ENCODE results near the gene SORBS1.
A peak's percentile ranks its signal among the peaks of the same experiment; 100 is the strongest.

The SORBS1 gene

DNA sequence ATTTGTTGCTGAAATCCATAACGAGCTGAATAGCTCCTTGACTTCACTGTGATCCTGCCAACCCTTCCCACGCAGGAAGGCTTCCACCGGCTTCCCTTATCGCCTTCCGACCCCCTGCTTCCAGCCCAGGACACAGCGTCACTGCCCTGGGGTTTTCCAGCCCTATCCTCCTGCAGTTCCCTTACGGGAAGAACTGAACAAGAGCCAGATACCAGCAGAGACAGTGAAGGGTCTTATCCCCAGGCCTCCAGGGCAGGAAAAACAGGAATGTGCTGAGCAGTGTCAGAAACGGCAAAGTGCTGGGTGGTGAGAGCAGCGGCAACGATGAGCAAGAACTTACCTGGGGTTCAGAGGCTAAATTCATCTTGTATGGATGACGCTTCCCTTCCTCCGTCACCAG lies 292.7 kb downstream of the SORBS1 start:
- Histone ChIP-seq H4K20me1 (ENCODE audit: insufficient read depth, low read length) (no peaks in the 10 kb centered on the region), H3K4me2 (ENCODE audit: low read depth, low read length) (no peak overlapping the region), H3K36me3 (replicated peaks; ENCODE audit: insufficient read depth, low read length) (0 out of 2 replicates have a peak, but pooled peaks cover 4% of the 10 kb centered on the region), H3K4me3 (ENCODE audit: low read length) (no peak overlapping the region), H3K9ac (ENCODE audit: low read length) (no peak overlapping the region), H3K27ac (ENCODE audit: low read length) (no peak overlapping the region), H3K27me3 (replicated peaks; ENCODE audit: insufficient read depth, low read length) (no peaks in the 10 kb centered on the region), H3F3A (ENCODE audit: insufficient read depth, low read length) (no peaks in the 10 kb centered on the region), H3K4me1 (ENCODE audit: low read length) (peaks cover 21% of the 10 kb centered on the region), H2AFZ (ENCODE audit: low read length) (no peak overlapping the region), H3K9me3 (replicated peaks; ENCODE audit: insufficient read depth, low read length) (no peaks in the 10 kb centered on the region), H3K79me2 (ENCODE audit: low read length) (peaks cover 24% of the 10 kb centered on the region), H3K9me2 (replicated peaks; ENCODE audit: insufficient read depth, low read length) (no peaks in the 10 kb centered on the region)
- DNase-seq: no peak
- TF ChIP-seq, protein P1, sequence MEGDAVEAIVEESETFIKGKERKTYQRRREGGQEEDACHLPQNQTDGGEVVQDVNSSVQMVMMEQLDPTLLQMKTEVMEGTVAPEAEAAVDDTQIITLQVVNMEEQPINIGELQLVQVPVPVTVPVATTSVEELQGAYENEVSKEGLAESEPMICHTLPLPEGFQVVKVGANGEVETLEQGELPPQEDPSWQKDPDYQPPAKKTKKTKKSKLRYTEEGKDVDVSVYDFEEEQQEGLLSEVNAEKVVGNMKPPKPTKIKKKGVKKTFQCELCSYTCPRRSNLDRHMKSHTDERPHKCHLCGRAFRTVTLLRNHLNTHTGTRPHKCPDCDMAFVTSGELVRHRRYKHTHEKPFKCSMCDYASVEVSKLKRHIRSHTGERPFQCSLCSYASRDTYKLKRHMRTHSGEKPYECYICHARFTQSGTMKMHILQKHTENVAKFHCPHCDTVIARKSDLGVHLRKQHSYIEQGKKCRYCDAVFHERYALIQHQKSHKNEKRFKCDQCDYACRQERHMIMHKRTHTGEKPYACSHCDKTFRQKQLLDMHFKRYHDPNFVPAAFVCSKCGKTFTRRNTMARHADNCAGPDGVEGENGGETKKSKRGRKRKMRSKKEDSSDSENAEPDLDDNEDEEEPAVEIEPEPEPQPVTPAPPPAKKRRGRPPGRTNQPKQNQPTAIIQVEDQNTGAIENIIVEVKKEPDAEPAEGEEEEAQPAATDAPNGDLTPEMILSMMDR (IDR thresholded peaks at IDR 0.05; ENCODE audit: low read length): no peak
- TF ChIP-seq EZH2phosphoT487 (IDR thresholded peaks at IDR 0.05; ENCODE audit: low read length) (no peak), EZH2 (optimal IDR thresholded peaks at IDR 0.05; ENCODE audit: low read depth, low read length) (no peak)

- no peak for DNase-seq
- Histone ChIP-seq H3K9ac (ENCODE audit: low read length) (no peak overlapping the region), H3K9me2 (replicated peaks; ENCODE audit: insufficient read depth, low read length) (no peaks in the 10 kb centered on the region), H3K27me3 (replicated peaks; ENCODE audit: insufficient read depth, low read length) (no peaks in the 10 kb centered on the region), H3K4me1 (ENCODE audit: low read length) (peaks cover 29% of the 10 kb centered on the region), H2AFZ (ENCODE audit: low read length) (no peak overlapping the region), H3K79me2 (ENCODE audit: low read length) (peaks cover 15% of the 10 kb centered on the region; the same call in 1 of the 2 replicates), H3F3A (ENCODE audit: insufficient read depth, low read length) (no peaks in the 10 kb centered on the region), H3K27ac (ENCODE audit: low read length) (no peak overlapping the region), H3K36me3 (replicated peaks; ENCODE audit: insufficient read depth, low read length) (0 out of 2 replicates have a peak, but pooled peaks cover 4% of the 10 kb centered on the region), H3K4me3 (ENCODE audit: low read length) (no peak overlapping the region), H3K4me2 (ENCODE audit: low read depth, low read length) (no peak overlapping the region), H3K9me3 (replicated peaks; ENCODE audit: insufficient read depth, low read length) (no peaks in the 10 kb centered on the region), H4K20me1 (ENCODE audit: insufficient read depth, low read length) (no peaks in the 10 kb centered on the region)
- TF ChIP-seq EZH2phosphoT487 (IDR thresholded peaks at IDR 0.05; ENCODE audit: low read length) (no peak), EZH2 (optimal IDR thresholded peaks at IDR 0.05; ENCODE audit: low read depth, low read length) (no peak)
- TF ChIP-seq, protein P1 (IDR thresholded peaks at IDR 0.05; ENCODE audit: low read length): no peak
Measured at GRCh38 chr10:95267251-95267650, 293.9 kb downstream of the SORBS1 start.

DNA sequence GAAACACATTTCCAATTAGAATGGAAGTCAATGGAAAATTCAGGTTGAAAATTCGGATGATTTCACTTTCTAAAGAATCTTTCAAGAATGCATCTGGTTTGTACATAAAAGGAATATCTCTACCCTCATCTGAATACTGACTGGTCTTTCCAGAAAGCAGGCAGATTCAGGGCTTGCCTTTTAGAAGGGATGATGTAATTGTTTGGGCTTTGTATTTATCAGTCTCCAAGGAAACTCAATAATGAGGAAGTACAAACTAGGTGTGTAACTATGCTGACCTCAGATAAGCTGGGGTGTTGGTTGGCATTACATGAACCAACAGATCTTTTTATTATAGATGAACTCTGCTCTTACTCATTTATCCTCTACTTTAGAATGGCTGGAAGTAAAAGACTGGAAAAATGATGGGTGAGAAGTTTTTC lies 294.5 kb downstream of the SORBS1 start:
- Histone ChIP-seq H2AFZ (ENCODE audit: low read length) (no peak overlapping the region), H3K27ac (ENCODE audit: low read length) (peak overlapping the region; percentile 13; the same call in 1 of the 2 replicates), H3F3A (ENCODE audit: insufficient read depth, low read length) (no peaks in the 10 kb centered on the region), H4K20me1 (ENCODE audit: insufficient read depth, low read length) (no peaks in the 10 kb centered on the region), H3K9me3 (replicated peaks; ENCODE audit: insufficient read depth, low read length) (no peaks in the 10 kb centered on the region), H3K79me2 (ENCODE audit: low read length) (peaks cover 15% of the 10 kb centered on the region; the same call in 1 of the 2 replicates), H3K9ac (ENCODE audit: low read length) (no peak overlapping the region), H3K27me3 (replicated peaks; ENCODE audit: insufficient read depth, low read length) (no peaks in the 10 kb centered on the region), H3K9me2 (replicated peaks; ENCODE audit: insufficient read depth, low read length) (no peaks in the 10 kb centered on the region), H3K36me3 (replicated peaks; ENCODE audit: insufficient read depth, low read length) (0 out of 2 replicates have a peak, but pooled peaks cover 4% of the 10 kb centered on the region), H3K4me3 (ENCODE audit: low read length) (no peak overlapping the region), H3K4me2 (ENCODE audit: low read depth, low read length) (no peak overlapping the region), H3K4me1 (ENCODE audit: low read length) (peaks cover 35% of the 10 kb centered on the region)
- TF ChIP-seq EZH2phosphoT487 (IDR thresholded peaks at IDR 0.05; ENCODE audit: low read length) (no peak), EZH2 (optimal IDR thresholded peaks at IDR 0.05; ENCODE audit: low read depth, low read length) (no peak)
- TF ChIP-seq, protein P1 (IDR thresholded peaks at IDR 0.05; ENCODE audit: low read length): no peak
- no peak for DNase-seq
